ENCODE results near the gene GLO1.

DNA sequence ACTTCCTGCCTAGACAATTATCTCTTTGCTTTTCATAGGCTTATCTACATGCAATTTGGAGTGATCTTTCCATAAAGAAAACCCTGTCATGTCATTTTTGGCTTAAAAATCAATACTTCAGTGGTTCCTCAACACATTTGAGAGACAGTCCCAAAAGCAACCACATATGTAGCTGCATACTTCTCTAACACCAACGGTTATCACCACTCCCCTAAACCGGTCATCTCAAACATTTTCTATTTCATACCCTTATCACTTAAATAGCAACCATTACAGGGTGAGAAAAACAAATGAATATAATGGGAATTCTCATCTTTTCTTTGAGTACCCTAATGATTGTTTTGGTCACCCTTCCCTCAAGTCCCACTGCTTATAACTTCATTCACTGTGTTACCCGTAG, 5.1 kb downstream of the GLO1 start:
- no peak for TF ChIP-seq POLR2A (IDR thresholded peaks at IDR 0.05)
- TF ChIP-seq, protein P1, sequence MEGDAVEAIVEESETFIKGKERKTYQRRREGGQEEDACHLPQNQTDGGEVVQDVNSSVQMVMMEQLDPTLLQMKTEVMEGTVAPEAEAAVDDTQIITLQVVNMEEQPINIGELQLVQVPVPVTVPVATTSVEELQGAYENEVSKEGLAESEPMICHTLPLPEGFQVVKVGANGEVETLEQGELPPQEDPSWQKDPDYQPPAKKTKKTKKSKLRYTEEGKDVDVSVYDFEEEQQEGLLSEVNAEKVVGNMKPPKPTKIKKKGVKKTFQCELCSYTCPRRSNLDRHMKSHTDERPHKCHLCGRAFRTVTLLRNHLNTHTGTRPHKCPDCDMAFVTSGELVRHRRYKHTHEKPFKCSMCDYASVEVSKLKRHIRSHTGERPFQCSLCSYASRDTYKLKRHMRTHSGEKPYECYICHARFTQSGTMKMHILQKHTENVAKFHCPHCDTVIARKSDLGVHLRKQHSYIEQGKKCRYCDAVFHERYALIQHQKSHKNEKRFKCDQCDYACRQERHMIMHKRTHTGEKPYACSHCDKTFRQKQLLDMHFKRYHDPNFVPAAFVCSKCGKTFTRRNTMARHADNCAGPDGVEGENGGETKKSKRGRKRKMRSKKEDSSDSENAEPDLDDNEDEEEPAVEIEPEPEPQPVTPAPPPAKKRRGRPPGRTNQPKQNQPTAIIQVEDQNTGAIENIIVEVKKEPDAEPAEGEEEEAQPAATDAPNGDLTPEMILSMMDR (IDR thresholded peaks at IDR 0.05) = no peak
